AG09309 (cell line): ENCODE measurements around the gene FCHSD2.

Source experiments
- DNase-seq: peaks from one replicate; pipeline ENCODE4 v3.0.0-alpha.2; 2010; ENCODE audit warnings: low read depth
- H3K4me3 ChIP-seq: 2 replicates; pipeline ENCODE4 v1.5.1; 2011; ENCODE audit warnings: mild to moderate bottlenecking, low read depth, low read length, moderate library complexity; ENCODE audit not compliant: control insufficient read depth
- TF ChIP-seq, protein P1 (sequence below): IDR thresholded peaks from 2 replicates; pipeline ENCODE4 v1.5.1; 2011; ENCODE audit warnings: mild to moderate bottlenecking, low read depth, low read length, inconsistent platforms; ENCODE audit not compliant: insufficient read depth, control insufficient read depth; ENCODE audit errors: missing control alignments

The FCHSD2 gene

DNA sequence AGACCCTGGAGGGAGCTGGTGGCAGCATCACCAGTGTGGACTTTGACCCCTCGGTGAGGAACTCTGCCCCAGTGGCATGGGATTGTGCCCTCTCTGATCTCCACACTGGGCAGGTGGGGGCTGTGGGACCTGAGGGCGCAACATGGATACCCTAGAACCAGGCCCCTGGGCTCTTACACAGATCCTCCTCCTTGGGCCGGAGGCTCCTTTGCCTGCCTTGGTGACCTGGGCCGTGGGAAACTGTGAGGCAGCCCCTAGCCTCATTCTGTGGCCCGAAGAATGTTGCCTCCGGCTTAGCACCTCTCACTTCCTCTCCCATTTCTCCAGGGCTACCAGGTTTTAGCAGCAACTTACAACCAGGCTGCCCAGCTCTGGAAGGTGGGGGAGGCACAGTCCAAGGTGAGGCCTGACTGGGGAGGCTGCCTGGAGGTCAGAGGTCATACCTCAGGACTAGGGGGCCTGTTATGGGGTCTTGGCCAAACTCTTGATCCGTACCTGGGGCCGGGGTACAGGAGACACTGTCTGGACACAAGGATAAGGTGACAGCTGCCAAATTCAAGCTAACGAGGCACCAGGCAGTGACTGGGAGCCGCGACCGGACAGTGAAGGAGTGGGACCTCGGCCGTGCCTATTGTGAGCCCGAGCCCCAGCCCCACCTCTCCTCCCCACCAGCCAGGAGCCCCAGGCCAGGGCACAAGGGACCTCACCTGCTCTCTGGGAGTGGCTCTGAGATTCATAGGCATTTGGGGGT, 315.8 kb downstream of the FCHSD2 start:
- no peak overlapping the region for H3K4me3 ChIP-seq
- no peak for DNase-seq
- TF ChIP-seq, protein P1, sequence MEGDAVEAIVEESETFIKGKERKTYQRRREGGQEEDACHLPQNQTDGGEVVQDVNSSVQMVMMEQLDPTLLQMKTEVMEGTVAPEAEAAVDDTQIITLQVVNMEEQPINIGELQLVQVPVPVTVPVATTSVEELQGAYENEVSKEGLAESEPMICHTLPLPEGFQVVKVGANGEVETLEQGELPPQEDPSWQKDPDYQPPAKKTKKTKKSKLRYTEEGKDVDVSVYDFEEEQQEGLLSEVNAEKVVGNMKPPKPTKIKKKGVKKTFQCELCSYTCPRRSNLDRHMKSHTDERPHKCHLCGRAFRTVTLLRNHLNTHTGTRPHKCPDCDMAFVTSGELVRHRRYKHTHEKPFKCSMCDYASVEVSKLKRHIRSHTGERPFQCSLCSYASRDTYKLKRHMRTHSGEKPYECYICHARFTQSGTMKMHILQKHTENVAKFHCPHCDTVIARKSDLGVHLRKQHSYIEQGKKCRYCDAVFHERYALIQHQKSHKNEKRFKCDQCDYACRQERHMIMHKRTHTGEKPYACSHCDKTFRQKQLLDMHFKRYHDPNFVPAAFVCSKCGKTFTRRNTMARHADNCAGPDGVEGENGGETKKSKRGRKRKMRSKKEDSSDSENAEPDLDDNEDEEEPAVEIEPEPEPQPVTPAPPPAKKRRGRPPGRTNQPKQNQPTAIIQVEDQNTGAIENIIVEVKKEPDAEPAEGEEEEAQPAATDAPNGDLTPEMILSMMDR: no peak

DNA sequence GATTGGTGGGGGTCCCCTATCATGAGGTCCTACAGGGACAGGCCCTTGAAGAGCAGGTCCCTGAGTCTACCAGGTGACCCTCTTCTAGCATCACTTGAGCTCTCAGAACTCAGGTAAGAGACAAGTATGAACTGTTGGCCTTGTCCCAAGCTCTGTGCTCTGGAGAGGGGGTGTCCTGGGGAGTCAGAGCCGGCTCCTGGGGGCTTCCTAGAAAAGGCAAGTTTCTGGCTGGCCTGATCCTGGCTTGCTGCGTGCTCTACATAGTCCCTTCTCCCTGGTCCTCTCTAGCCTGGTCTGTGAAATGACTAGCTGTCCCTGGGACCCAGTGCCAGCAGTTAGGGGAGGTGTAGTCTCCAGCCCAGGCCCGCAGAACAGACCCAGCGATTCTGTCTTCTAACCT, 316.5 kb downstream of the FCHSD2 start:
- DNase-seq: no peak
- no peak overlapping the region for H3K4me3 ChIP-seq
- TF ChIP-seq, protein P1: no peak

DNA sequence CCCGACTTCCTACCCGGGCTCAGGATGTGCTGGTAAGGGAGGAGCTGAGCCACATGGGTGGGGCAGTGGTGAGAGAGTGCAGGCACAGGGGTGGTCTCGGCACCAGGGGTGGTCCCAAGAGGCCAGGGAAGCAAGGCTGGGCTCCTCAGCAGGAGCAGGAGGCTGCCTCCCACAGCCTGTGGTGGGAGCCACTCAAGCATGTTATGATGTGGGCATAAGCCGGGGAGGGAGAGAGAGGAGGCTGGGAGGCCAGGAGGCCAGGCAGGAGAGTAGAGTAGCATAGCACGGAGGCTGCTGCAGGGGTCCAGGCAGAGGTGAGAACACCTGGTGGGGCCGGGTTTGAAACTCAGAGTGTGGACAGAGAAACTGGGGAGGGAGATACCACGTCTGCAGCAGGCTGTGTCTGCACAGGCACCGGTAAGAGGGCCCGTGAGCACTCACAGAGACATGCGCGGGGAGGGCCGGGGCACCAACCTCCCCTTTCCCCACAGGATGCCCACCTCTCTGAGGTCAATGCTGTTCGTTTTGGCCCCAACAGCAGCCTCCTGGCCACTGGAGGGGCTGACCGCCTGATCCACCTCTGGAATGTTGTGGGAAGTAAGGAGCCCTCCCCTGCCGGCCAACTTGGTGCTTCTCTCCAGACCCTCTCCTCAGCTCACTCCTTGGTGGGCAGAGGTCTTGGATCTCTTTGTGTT, 317.2 kb downstream of the FCHSD2 start:
- TF ChIP-seq, protein P1: no peak
- no peak overlapping the region for H3K4me3 ChIP-seq
- no peak for DNase-seq

DNA sequence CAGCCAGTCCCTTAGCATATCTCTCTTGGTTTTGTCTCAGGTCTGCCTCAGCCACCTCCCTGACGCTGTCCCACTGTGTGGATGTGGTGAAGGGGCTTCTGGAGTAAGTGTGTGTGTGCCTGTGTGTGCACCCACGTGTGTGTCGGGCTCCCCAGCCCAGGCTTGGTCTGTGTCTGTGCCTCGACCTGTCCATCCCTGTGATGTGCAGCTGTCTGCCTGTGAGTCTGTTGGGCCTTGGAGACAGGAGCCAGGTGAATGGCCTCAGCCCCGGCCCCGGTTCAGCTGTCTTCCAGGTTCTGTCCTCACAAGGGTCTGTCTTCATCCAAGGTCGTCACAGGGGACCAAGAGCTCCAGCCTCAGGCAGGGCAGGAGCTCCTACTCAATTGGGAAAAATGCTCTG, 318.1 kb downstream of the FCHSD2 start:
- TF ChIP-seq, protein P1: no peak
- no peak overlapping the region for H3K4me3 ChIP-seq
- DNase-seq: no peak

DNA sequence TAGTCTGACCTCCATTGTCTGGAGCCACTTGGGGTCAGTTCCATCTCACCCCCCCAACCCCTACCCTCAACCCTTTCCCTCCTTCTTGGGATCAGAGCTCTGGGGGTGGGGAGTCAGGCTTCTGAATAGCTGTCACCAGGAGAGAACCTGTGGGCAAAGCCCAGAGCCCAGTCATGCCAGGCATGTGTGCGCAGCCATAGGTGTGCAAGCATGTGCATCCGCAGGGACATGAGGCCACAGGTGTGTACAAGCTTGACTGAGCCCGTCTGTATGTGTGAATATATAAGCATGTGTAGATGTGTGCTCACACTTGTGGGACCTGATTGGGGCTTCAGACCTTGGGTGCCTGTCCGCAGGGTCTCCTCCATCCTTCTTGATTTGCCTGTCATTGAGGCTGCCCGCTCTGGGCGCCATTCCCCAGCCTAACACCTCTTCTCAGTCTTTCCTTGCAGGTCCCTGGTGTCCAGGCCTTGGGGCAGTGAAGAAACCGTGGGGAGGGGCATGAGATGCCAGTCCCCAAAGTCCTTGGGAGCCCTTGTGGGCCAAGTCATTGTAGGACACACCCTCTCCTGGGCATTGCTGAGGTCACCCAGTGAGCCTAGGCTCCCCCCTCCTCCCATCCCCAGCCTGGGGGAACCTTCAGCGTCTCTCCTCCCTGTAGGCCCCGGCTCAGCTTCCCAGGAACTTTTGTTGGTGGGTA, 318.9 kb downstream of the FCHSD2 start:
- DNase-seq: no peak
- no peak overlapping the region for H3K4me3 ChIP-seq
- TF ChIP-seq, protein P1: no peak

DNA sequence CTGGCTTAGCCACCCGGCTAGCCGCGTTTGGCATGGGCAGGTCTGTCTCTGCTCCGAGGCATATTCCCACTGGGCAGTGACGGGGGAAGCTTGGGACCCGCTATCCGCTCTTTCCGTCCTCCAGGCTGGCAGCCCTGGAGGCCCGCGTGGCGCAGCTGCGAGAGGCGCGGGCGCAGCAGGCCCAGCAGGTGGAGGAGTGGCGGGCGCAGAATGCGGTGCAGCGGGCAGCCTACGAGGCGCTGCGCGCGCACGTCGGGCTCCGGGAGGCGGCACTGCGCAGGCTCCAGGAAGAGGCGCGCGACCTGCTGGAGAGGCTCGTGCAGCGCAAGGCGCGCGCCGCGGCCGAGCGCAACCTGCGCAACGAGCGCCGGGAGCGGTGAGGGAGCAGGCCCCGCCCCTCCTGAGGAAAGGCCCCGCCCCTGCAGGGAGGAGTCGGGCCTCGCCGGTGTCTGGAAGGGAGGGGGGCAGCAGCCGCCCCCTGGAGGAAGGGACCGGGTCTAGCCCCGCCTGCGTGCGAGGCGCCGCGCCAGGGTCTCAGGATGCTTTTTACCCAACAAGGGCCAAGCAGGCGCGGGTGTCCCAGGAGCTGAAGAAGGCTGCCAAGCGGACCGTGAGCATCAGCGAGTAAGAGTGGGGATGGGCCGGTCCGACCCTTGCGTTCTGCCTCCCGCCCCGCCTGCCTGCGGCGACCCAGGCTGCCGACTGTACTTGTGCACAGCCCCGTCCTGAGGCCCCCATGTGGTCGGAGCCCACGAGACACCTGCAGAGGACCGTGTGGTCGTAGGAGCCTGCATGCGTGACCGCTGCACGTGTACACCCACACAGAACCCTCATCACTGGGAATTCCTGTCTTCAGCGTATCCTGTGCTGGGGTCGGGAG, 320.0 kb downstream of the FCHSD2 start:
- no peak for DNase-seq
- TF ChIP-seq, protein P1: no peak
- H3K4me3 ChIP-seq: peak overlapping the region; percentile 49
